ENCODE data around the gene CLPTM1L.

Gene CLPTM1L

DNA sequence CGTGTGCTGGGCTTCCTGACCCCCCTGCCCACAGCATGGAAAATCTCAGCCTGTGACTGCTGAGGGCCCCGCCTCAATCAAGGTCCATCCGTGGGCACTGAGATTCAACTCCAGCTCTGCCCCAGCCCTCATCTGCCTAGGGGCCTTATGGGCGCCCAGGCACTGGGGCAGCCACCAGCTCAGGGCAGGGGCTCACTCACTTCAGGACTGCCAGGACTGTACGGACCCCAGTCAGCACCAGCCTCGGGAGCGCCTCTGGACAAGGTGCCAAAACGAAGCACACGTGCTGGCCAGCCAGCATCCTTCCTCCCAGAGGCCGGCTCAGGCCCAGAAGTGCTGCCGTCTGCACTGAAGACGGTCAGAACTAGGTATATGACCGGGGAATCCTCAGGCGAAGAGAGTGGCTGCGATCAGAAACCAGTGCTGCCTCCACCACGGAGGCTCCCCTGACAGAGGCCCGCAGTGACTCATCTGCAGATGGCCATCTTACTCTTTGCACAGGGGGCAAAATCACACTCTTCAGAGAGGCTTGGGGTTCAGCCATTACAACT, 19.6 kb downstream of the CLPTM1L start:
- DNase-seq, result no peak

DNA sequence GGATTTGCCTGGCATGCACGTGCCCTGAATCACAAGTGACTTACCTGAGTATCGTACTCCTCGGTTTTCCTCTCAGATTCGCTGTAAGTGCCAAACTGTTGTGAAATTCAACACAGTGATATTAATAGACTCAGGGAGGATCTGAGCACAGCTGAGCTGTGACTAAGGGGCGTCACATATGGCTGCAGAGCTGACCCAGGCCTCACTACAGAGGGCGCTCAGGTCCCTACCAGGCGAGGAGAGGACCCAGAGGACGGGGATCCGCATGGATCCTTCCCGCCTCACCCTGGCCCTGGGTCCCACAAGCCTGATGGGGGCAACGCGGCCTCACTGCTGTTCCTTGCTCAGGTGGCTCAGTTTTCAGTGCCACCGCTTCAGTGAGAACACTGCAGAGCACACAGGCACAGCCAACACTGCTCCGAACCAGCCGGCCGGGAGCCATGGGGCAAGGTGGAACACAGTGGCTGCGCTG, 20.1 kb downstream of the CLPTM1L start:
- DNase-seq, result no peak

DNA sequence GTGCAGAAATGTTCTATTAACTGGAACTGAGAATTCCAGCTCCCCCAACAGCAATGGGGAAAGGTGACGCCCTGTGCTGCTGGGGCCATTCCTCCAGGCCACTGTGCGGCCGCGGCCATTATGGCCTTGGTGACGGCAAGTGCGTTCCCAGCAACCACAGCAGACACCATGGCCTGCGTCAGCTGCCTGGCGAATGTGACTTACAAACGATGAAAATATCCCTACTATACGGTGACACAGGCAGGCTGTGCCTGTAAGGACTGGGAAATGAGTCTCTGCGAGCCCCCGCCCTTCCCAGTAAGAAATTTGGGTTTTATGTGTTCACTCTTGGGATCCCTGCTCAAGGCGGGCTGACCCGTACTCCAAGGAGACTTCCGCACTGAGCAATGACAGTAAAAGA, 20.6 kb downstream of the CLPTM1L start:
- DNase-seq, result no peak

DNA sequence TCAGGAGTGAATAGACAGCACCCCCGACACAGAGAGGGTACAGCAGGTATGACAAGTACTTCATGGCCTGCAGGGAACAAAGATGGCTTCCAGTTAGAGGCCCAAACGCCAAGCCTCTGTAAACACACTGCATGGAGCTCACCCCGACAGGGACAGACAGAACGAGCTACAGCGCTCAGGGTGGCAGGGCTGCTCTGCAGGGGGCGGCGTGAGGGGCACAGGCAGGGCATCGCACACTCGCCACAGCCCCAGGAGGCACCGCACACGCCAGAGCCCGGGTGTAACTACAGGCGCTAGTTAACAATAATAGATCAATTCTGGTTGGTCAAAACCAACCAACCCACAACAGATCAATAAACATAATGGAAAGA, 21.1 kb downstream of the CLPTM1L start:
- no peak for DNase-seq

DNA sequence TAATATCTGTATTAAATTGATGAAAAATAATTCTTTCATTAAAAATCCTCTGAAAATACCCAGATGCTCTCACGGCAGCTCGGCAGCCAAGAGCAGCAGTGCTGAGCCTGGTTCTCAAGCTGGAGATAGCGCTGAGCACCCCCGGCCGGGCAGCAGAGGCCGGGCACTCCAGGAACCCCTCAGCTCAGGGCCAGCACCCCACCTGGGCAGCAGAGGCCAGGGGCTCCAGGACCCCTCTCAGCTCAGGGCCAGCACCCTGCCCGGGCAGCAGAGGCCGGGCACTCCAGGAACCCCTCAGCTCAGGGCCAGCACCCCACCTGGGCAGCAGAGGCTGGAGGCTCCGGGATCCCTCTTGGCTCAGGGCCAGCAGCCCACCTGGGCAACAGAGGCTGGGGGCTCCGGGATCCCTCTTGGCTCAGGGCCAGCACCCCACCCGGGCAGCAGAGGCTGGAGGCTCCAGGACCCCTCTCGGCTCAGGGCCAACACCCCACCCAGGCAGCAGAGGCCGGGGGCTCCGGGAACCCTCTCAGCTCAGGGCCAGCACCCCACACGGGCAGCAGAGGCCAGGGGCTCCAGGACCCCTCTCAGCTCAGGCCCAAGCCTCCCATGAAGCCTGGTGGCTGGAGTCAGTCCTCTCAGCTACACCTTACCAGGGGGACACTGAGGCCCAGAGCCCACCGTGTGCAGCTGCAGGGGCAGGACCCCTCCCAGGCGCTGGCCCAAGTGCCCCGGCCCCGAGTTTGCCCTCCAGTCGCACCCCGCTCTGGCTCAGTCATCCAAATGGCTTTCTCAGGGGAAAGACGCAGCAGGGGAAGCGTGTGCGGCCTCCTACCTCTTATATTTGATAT, 21.7 kb downstream of the CLPTM1L start:
- no peak for DNase-seq

DNA sequence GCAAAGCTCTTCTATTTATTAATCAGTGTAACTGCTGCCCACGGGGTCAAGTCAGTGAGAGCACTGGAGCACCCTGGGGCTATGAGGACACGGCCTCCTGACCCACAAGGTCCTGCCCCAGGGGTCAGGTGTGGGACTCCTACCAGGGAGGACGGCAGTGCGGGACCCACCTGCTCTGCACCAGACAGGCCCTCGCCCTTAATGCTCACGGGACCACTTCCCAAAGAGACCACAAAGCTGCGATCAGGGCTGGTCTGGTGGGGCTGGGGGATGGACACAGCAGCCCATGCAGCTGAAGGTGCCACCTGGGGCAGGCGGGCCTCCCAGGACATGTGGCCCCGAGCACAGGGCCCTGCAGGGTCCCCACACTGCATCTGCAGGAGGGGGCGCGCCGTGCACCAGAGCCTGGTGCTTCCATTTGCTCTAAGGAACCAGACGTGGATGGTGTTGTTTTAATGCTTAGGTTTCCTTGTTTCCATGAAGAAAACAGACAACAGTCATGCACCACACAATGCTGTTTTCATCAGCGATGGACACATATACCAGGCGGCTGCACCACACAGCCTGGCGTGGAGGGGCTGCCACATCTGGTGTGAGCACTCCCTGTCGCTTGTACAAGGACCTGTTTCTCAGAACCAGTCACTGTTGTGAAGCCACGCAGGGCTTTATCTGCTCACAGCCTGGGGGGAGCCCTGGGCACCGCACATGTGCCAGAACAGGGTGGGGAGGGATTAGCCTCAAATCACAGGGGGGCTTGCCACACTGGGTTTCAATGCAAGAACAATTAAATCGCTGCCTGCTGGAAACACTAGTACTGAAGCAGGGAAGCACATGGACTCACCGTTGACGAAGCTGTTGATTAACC, 22.6 kb downstream of the CLPTM1L start:
- no peak for DNase-seq

DNA sequence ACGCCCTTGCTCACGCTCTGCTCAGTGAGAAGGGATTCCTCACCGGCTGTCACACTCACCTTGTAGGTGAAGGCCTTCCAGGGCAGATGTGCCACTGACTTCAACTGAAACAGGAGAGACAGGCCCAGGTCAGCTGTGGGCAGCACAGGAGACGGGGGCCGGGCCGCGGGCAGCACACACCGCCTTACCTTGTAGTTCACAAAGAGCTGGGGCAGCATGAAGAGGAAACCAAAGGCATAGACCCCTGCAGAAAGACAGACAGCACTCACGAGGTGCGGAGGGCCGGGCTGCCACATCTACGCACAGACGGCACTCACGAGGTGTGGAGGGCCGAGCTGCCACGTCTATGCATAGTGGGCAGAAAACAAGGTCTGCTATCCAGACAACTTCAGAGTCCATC, 23.3 kb downstream of the CLPTM1L start:
- DNase-seq, result no peak

DNA sequence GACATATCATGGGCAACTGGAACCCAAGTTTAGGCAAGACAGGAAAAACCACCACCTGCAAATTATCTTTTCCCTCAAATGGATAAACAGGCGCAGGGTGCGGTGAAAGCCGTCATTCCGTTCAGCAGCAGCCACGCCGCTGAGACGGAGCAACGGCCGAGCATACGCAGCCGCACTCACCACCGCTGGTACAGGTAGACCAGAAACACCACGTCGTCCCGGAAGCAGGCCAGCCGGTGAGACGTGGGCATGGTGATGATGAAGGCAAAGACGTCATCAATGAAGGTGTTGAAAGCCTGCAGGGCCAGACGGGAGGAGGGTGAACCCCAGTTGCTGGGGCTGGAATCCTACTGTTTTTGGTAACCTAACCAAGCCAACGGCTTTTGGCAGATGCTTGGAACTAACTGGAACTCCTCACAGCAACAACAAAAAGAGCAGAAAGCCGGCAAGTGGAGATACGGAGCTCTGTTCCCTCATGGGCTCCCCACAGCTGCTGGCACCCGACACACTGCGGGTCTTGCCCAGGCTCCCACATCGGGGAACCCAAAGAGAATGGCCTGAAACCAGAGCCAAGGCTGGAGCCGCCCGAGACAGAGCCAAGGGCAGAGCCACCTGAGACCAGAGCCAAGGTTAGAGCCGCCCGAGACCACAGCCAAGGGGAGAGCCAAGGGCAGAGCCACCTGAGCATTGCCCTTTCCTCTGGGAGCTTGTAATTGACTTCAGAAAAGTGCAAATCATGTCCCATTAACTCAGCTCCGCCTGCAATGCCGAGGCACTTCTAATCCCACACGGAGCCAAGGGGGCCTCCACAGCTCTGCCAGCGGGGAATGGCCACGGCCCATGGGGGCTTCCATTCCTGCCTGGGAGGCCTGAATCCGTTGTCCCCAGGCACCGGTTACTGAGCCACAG, 24.2 kb downstream of the CLPTM1L start:
- DNase-seq, result no peak

DNA sequence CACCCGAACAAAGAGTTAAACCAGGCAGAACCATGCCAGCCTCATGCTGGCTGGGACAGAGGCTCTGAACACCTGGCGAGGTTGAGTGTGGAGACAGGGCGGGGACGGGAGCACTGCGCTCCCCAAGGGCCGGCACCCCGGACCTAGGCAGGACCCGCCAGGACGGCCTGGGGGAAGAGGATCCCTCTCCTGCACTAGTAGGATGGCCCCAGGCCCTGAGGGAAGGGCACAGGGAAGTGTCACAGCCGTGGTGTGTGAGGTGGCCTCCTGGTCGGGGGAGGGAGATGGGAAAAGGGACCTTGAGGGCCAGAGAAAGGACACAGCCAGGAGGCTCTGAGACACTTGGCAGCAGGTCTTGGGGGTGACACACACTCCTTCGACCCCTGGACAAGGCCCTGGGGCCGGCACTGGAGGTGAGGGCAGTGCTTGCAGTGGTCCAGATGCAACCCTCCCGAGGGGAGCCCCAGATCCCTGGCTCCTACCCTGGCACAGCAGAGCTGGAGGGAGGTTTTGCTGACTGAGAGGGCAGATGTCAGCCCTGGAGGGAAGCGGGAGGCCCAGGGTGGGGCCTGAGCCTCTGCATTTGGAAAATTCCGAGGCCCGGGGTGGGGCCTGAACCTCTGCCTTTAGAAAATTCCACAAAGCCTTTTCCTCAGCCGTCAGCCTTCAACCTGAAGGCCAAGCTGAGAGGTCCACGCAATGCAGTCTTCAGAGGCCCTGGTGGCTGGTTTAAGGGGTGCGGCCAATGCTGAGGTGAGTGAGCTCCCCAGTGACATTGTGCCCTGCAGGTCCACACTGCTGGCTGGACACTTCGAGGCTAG, 25.3 kb downstream of the CLPTM1L start:
- no peak for DNase-seq

DNA sequence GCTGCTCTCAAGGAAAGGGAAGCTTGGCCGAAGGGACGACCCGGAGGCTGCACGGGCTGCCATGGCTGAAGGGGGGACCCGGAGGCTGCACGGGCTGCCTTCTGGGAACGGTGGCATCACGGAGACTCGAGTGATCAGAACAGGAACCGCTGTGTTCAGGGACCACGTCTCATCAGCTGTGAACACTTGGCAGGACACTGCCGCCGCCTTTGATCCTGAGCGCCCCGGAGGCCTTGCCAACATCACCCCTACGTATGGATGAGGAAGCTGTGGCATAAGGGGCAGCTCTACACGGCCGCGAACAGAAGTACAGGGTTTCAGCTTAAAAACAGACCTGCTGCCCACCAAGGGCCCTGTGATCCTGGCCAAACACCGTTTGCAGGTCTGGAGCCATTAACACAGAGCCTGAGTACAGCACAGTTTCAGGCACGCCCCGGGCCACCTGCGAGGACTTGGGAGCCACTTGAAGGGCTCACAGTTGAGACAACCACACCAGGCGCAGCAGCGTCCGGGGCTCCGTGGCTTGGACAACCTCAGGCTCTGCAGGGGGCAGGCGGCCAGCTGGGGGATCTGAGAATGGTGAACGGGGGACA, 26.1 kb downstream of the CLPTM1L start:
- no peak for DNase-seq

DNA sequence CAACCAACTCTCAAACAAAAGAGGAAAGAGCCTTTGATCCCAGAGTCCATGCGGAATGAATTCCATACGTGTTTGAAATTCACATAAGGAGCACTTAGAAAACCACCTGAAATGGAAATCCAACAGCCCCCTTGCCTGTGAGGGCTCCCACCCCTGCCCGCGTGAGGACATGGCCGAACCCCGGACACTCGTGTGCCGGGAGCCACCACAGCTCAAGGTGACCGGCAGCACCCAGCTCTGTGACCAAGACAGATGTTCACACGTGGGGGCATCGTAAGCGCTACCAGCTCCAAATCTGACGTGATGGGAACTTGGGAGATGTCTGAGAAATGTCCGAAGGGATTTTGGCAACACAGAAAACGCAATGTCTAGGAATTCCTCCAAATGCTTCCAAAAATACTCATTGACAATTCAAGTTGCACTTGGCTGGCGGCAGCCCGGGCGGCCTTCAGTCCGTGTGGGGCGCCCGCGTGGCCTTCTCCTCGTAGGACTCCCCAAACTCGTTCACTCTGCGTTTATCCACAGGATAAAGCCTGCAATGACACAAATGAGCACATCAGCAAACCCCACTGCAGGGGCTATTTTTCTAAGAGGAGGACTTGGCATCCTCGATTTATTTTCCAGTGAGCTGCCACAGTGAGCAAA, 26.9 kb downstream of the CLPTM1L start:
- no peak for DNase-seq

DNA sequence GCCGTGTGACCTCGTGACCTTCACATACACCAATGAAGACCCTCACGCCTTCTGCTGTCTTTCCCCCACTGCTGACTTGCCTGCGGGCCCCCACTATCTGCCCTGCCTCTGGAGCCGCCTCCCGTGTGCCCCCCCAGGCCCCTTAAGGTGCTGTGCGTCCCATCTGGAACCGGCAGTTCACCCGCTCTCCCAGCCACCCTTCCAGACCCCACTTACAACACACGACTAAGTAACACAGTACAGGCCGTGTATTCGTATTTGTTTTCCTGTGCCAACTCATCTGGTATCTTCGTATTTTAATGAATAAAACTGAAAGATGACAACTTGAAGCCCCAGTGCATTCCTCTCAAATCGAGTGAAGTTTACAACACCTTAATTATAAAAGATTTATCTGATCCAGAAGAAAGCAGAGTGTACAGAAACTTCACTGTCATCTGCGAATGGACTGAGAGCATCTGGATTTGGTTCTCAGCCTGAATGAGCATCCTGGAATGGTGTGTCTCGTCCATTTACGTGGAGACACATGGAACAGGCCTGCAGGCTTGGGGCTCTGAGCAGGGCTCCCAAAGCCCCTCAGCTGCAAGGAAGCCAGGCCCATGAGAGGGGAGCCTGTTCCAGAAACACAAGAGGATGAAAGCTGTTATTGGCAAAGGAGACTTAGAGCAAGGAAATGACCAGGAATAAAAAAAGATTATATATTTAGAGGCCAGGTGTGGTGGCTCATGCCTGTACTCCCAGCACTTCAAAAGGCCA, 28.1 kb downstream of the CLPTM1L start:
- DNase-seq, result no peak

DNA sequence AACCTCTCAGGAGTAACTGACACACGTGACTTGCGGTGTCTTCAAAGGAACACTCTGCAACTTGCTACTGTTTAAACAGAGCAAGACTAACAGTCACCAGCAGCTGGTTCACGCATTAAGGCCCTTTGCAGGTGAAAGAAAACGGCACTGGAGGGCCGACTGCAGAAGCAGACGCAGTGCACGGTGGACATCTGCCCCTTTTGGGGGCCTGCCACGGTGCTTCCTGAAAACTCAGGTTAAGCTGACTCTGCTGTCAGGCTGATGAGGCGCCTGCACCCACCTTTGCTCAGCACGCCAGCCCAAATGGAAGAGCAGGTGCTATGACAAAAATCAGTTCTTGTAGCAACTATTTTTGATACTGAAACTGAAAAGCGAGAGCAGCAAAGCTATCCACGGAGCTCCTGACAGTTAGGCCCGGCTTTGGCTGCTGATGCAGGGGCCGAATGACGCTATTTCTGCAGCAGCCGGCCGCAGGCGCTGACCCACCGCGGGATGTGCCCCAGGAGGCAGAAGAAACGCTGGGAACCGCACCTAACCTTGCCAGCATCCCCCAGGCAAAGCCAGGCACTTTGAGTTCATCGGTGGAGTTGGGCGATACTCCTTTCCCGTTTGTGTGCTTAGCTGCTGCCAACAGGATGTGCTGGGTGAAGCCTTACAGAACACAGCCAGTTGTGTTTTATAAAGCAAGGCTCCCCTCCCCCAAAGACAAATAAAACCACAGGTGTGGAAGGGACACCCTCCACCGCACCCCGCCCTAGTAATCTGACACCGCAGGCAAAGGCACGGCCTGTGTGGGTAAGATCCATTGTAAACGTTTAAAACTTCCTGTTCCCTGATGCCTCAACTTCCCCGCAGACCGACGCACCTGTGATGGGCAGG, 29.0 kb downstream of the CLPTM1L start:
- DNase-seq, result peak; percentile 54

DNA sequence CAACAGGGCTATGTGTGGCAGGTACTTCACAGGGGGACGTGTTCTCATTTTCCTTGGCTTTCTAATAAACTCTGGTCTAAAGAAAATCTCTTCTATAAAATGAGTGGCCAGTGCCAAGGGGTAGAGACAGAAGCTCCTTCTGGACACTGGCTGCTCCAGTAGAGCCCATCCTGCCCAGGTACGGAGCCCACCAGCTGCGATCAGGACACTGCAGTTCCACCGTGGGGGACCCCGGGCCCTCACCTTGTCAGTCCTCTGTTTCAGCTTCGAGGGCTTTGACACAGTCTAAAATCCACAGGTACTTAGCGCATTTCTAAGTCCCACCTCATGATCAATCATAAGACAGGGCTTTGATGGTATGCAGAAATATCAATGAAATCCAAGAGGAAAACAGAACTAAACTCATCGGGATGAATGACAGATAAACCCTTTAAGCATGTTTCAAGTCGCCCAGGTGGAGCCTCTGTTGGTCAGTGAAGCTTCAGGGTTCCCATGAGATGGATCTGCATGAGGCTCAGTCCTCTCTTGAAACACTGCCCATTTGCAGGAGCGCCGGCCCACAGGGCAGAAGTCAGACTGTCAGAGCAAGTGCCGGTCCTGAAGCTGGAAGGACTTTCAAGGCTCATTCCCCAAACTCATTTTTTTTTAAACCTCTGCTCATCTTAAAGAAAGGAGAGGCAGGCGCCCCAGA, 29.7 kb downstream of the CLPTM1L start:
- DNase-seq, result no peak

DNA sequence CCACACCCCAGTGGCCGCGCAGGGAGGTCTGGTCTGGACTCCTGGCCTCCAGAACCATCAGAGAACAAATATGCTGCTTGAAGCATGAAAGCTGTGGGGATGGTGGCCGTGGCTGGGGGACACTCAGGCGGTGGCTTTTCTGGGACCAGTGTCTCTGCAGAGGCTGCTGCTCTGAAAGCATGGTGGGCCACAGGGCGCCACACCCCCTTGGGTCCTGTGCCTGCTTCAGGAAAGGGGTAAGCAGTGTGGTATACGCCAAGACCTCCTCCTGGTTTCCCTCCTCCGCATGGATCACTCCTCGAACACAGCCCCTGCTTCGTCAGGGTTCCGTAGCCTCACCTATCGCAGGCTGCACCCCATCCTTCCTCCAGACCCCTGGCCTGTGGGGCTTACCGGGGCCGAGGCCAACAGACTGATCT, 30.3 kb downstream of the CLPTM1L start:
- DNase-seq, result no peak

DNA sequence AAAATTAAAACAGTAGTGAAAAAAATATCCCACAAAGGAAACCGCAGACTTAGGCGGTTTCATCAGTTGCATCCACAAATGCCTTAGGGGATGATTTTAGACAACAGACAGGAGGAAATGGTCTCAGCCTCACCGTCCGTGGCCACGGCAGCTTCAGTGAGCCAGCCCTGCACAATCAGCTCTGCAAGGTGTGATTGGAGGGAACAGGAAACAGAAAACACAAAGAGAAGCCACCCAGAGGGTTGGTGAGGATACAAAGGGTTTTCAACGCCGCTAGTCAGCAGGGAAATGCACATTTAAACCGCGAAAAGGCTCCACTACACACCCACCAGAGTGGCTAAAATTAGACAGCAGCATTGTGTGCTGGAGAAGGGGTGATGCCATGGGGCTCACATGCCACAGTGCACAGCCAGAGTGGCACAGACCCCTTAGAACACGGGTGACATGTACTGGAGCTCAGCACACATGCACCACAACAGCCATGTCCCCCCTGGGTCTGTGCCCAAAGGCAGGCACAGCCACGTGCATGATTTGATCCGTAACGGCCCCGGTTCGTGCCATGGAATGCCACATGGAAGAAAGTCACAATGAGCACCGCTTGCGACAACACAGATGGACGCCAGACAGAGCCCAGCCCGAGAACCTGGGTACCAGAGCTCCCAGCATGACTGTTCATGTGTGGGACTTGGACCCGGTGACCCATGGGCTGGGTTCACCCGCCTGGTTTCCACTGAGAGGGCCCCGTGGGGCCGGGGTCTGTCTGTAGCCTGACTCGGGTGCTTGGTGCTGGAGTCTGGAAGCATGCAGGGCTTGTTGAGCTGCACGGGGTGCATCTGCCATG, 31.7 kb downstream of the CLPTM1L start:
- peak; percentile 43 for DNase-seq

DNA sequence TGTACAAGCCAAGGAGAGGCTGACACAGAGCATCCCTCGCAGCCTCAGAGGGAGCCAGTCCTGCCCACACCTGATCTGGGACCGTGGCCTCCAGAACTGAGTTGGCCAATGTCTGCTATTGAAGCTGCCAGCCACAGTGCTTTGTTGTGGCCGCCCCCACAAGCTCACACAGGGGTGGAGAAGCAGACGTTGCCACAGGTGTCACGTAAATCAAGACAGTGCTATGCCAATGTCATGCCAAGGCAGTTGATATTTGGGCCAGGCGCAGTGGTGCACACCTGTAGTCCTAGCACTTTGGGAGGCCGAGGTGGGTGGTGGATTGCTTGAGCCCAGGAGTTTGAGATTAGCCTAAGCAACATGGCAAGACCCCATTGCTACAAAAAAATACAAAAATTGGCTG, 32.7 kb downstream of the CLPTM1L start:
- DNase-seq, result peak; percentile 45

Data from CD4-positive, alpha-beta T cell treated with Interleukin-15 for 1 hour (primary cell).